Stomach (tissue), 4 donors: ENCODE data around the gene DLG3.

ENCODE experiments used
- CTCF ChIP-seq, 7 experiments: fragments of 450-650 bp in 4 of 7; fragments of 200-600 bp in 3 of 7; sonication (generic) in 3 of 7; IDR thresholded peaks; one replicate each; pipeline ENCODE4 v1.5.1; 2016 to 2019; ENCODE audit warnings: antibody characterized with exemption in 7 of 7, control low read depth in 2 of 7, mild to moderate bottlenecking in 1 of 7
- POLR2A ChIP-seq, 4 donors: fragments of 450-650 bp; IDR thresholded peaks; one replicate each; pipeline ENCODE4 v1.6.1; 2016; ENCODE audit warnings: antibody characterized with exemption in 4 of 4, control low read depth in 2 of 4, mild to moderate bottlenecking in 1 of 4, moderate library complexity in 1 of 4

- TF ChIP-seq POLR2A (IDR thresholded peaks at IDR 0.05): no peak
- no peak for TF ChIP-seq CTCF (IDR thresholded peaks at IDR 0.05)
Measured at GRCh38 chrX:70497026-70497425, 52.4 kb downstream of the DLG3 start.
